Sigmoid colon (tissue), 7 donors: ENCODE results near the gene BAHCC1. TPM values are rescaled to one million over a fixed set of nuclear protein-coding genes. Genes with fewer than 3 reads are reported as not detected.

Source experiments
- DNase-seq: peaks from one replicate; pipeline ENCODE4 v3.0.0-alpha.2; 2019
- H3K27ac ChIP-seq, 4 donors: fragments of 200-600 bp; sonication (generic); one replicate each; pipeline ENCODE4 v1.5.1; 2016 to 2019; ENCODE audit warnings: mild to moderate bottlenecking in 1 of 4
- H3K27me3 ChIP-seq, 3 donors: fragments of 200-600 bp; sonication (generic); one replicate each; pipeline ENCODE4 v1.5.1; 2019; ENCODE audit warnings: mild to moderate bottlenecking in 1 of 3
- H3K36me3 ChIP-seq, 4 donors: fragments of 200-600 bp; sonication (generic); one replicate each; pipeline ENCODE4 v1.5.1; 2016 to 2019
- H3K4me1 ChIP-seq, 4 donors: fragments of 200-600 bp; sonication (generic); one replicate each; pipeline ENCODE4 v1.5.1; 2017 to 2019
- H3K4me3 ChIP-seq, 4 donors: fragments of 200-600 bp; sonication (generic); one replicate each; pipeline ENCODE4 v1.5.1; 2017 to 2019; ENCODE audit warnings: mild to moderate bottlenecking in 2 of 4, moderate library complexity in 1 of 4
- H3K9me3 ChIP-seq, 4 donors: fragments of 200-600 bp in 3 of 4; sonication (generic) in 3 of 4; one replicate each; pipeline versions ENCODE4 v1.5.1 to v1.6.1; 2013 to 2019
- CTCF ChIP-seq, 4 experiments: fragments of 450-650 bp in 3 of 4; fragments of 200-600 bp in 1 of 4; IDR thresholded peaks; one replicate each; pipeline ENCODE4 v1.5.1; 2016 to 2019; ENCODE audit warnings: antibody characterized with exemption in 4 of 4, mild to moderate bottlenecking in 3 of 4, moderate library complexity in 2 of 4
- EP300 ChIP-seq, 4 donors: sonication (generic); formaldehyde crosslinking; IDR thresholded peaks; one replicate each; pipeline ENCODE4 v1.6.1; 2017; ENCODE audit warnings: antibody characterized with exemption in 4 of 4
- POLR2A ChIP-seq, 2 donors: fragments of 450-650 bp; IDR thresholded peaks; one replicate each; pipeline ENCODE4 v1.6.1; 2016; ENCODE audit warnings: antibody characterized with exemption in 2 of 2, mild to moderate bottlenecking in 2 of 2, moderate library complexity in 2 of 2
- POLR2AphosphoS5 ChIP-seq, 4 donors: sonication (generic); formaldehyde crosslinking; IDR thresholded peaks; one replicate each; pipeline ENCODE4 v1.6.1; 2017; ENCODE audit warnings: antibody characterized with exemption in 4 of 4
- WGBS, 2 donors: extraction: QIAGEN DNeasy Blood & Tissue Kit; methylation state at CpG; one replicate each; pipeline ENCODE4 v1.1.7; 2013; 5-methylcytosine and 5-hydroxymethylcytosine counted together
- intact Hi-C: fragments of 100-400 bp; cut with DNase I; formaldehyde crosslinking; loops from one replicate; pipeline ENCODE4 v1.15.1; 2023
- polyA plus RNA-seq, 3 donors: library from polyadenylated mRNA; stranded (reverse); fragments of 200-250 nt; gene quantifications; one replicate each; pipeline ENCODE4 v1.2.3, GENCODE V29; 2013
- total RNA-seq, 4 donors: library from RNA; depleted of rRNA; stranded (reverse); fragments of >200 nt; gene quantifications; one replicate each; pipeline ENCODE4 v1.1.0, GENCODE V29; 2016
- donor health status: healthy with polysubstance abuse.
- donor health status: Bipolar disorder and iron deficiency.
- donor health status: healthy.

The BAHCC1 gene
- total and polyA plus RNA-seq, 7 donors: 1.8 to 18.6 (median 6.4) TPM

DNA sequence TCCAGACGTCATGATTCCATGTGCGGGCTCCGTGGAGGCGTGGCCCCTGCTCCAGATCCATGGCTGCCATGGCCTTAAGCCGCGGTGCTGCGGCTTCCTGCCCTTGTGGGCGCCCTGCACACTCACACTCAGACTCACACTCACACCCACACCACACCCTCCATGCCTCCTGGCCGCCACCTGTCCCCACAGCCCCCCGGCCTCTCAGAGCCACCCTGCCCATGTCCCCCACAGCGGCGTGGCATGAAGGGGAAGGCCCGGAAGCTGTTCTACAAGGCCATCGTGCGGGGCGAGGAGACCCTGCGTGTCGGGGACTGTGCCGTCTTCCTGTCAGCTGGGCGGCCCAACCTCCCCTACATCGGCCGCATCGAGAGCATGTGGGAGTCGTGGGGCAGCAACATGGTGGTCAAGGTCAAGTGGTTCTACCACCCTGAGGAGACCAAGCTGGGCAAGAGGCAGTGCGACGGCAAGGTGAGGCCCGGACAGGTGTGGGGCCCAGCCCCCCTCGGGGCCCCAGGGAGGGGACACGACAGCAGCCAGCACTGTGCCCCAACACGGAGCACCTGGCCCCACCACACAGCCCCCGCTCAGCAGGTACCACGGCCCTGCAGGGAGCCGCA lies 67.4 kb downstream of the BAHCC1 start:
- intact Hi-C loops: no loop called here
- DNase-seq: no peak
- Histone ChIP-seq H3K4me1 (no peaks in the 10 kb centered on the region), H3K4me3 (no peak overlapping the region), H3K27me3 (no peaks in the 10 kb centered on the region), H3K27ac (no peak overlapping the region), H3K9me3 (no peaks in the 10 kb centered on the region), H3K36me3 (peaks cover 0 to 57% (median 7%) of the 10 kb centered on the region in 4 donors)
- TF ChIP-seq POLR2A (IDR thresholded peaks at IDR 0.05) (no peak), EP300 (IDR thresholded peaks at IDR 0.05) (no peak), POLR2AphosphoS5 (IDR thresholded peaks at IDR 0.05) (no peak), CTCF (IDR thresholded peaks at IDR 0.05) (no peak)
- WGBS, 2 donors: 96% methylated on average over 33 of the region's 33 CpGs

GRCh38 chr17:81463506-81463905 lies 68.2 kb downstream of the BAHCC1 start:
- TF ChIP-seq EP300 (IDR thresholded peaks at IDR 0.05): no peak
- no peak for TF ChIP-seq POLR2A (IDR thresholded peaks at IDR 0.05)
- no peak for TF ChIP-seq CTCF (IDR thresholded peaks at IDR 0.05)
- Histone ChIP-seq H3K9me3 (no peaks in the 10 kb centered on the region), H3K4me1 (no peaks in the 10 kb centered on the region), H3K36me3 (peaks cover 0 to 52% (median 7%) of the 10 kb centered on the region in 4 donors), H3K27me3 (no peaks in the 10 kb centered on the region), H3K4me3 (no peak overlapping the region), H3K27ac (no peak overlapping the region)
- intact Hi-C loops: no loop called here
- 96 to 97% methylated on average over 32 of the region's 32 CpGs for WGBS, 2 donors
- no peak for DNase-seq

DNA sequence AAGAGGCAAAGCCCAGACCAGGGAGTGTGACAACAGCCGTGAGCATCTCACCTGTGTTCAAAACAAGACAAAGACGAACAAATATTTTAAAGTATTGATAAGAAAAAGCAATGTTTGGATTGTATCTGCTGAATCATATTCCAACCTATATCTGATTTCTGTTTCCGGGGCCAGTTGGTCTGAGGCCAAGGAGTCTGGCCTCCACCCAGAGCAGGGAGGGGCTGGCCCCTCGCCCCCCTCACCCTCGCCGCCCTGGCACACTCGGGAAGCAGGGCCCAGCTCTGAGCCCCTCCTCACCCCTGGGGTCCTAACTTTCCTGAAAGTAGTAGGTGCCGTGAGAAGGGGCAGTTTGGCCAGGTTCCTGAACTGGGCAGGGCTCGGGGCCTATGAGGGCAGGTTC lies 69.3 kb downstream of the BAHCC1 start:
- Histone ChIP-seq H3K9me3 (no peaks in the 10 kb centered on the region), H3K27me3 (no peaks in the 10 kb centered on the region), H3K4me1 (no peaks in the 10 kb centered on the region), H3K4me3 (no peak overlapping the region), H3K36me3 (peaks cover 0 to 41% (median 4%) of the 10 kb centered on the region in 4 donors), H3K27ac (no peak overlapping the region)
- no peak for DNase-seq
- WGBS, 2 donors: 41 to 73% methylated on average over 9 of the region's 9 CpGs
- TF ChIP-seq POLR2A (IDR thresholded peaks at IDR 0.05) (no peak), POLR2AphosphoS5 (IDR thresholded peaks at IDR 0.05) (no peak), CTCF (IDR thresholded peaks at IDR 0.05) (no peak), EP300 (IDR thresholded peaks at IDR 0.05) (no peak)
- intact Hi-C loops: no loop called here

DNA sequence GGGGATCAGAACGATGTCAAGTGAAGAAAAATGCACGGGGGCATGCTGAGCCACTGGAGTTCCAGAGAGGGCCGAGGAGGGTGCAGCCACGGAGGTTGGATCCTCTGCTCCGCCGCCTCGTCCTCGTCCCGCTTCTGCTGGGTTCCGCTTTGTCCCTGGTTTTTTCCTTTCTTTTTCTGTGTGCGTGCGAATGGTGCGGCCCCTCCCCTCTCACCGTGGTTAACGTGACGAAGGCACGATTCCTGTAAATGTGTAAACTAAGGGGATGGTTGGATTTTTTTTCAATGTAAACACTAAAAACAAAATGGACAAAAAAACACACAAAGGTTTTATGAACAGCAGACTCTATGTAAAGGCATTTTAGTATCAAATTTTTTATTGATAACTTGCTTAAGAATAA lies 70.7 kb downstream of the BAHCC1 start:
- Histone ChIP-seq H3K9me3 (no peaks in the 10 kb centered on the region), H3K27ac (no peak overlapping the region), H3K4me1 (no peaks in the 10 kb centered on the region), H3K36me3 (peaks cover 0 to 30% (median 3%) of the 10 kb centered on the region in 4 donors), H3K27me3 (no peaks in the 10 kb centered on the region), H3K4me3 (no peak overlapping the region)
- TF ChIP-seq POLR2AphosphoS5 (IDR thresholded peaks at IDR 0.05) (no peak), CTCF (IDR thresholded peaks at IDR 0.05) (no peak), EP300 (IDR thresholded peaks at IDR 0.05) (no peak), POLR2A (IDR thresholded peaks at IDR 0.05) (no peak)
- intact Hi-C loops: no loop called here
- no peak for DNase-seq
- WGBS, 2 donors: 81 to 85% methylated on average over 17 of the region's 17 CpGs
